ENCODE data around the gene PANK1. TPM values are rescaled to one million over a fixed set of nuclear protein-coding genes. Genes with fewer than 3 reads are reported as not detected.
A peak's percentile ranks its signal among the peaks of the same experiment; 100 is the strongest.

PANK1 gene
- total RNA-seq (2014; rRNA removed; shearing (Covaris generic)): 4.8 and 6.4 TPM in 2 replicates

DNA sequence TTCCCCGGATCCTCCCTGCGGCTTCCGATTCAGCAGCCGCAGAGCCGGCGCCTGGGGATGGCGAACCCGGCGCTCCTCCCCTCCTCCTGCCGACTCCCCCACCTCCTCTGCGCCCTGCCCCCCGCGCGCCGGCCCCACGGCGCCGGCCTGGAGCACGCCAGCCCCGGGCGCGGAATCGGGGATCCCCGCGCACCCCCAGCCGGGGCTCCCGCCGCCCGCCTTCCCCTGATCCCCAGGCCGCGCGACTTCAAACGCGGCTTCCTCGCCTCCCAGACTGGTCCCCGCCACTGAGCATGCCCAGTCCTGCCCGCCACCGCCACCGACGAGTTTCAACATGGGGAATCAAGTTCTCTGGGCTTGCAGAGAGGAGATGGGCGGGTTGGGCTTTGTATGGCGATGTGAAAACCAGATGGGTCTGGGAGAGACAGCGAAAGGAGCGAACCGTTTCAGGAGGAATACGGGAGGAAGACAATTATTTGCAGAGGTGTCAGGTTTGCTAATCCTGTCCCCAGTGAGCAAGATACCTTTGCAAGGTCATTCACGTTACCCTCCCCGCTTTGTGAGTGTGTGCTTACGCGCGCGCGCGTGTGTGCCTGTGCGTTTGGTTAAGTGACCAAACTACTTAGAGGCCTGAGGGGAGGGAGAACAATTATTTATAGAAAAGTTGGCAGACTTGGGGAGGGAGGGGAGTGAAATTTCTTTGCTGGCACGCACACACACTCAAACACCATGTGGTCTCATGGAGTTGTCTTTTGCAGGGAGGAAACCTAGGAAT, at the start of gene PANK1:
Gene PANK1 (minus strand): TSS at position 276 of the 775 bp plus-strand sequence. CDS start 351 bp downstream, outside the sequence.
- DNase-seq (ENCODE audit: low read depth): peak; percentile 77

DNA sequence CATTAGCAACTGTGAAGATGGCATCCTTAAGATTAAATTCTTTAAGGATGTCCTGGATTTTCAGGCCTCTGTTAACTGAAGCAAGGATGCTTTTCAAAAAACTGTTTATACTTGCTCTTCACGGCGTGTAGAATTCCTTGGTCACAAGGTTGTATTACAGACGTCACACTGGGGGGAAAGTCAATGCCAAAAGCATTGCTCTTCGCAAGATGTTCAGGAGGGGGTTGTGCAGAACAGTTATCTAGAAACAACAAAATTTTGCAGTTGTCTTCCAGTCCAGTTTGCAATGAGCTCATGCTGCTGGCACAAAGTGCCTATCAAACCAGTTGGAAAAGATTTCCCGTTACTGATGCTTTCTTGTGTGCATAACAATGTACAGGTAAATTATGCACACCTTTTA, 48.1 kb upstream of the PANK1 start:
- DNase-seq (ENCODE audit: low read depth): no peak

DNA sequence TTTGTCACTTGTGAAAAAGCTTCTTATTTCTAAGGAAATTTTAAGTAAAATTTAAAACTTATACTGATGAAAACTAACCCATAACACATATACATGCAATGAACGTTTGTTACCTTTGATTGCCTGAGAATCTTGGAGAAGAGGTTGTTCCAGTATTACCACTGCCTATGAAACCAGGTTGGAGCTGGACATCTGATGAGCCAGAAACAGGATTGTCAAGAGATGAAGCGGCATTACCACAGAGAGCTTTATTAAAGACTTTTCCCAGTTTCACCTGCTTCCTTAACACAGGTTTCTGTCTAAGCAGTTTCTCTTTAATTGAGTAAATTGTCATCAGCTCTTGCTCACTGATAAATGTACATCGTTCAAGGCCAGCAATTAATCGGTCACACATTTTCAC, 47.4 kb upstream of the PANK1 start:
- no peak for DNase-seq (ENCODE audit: low read depth)

DNA sequence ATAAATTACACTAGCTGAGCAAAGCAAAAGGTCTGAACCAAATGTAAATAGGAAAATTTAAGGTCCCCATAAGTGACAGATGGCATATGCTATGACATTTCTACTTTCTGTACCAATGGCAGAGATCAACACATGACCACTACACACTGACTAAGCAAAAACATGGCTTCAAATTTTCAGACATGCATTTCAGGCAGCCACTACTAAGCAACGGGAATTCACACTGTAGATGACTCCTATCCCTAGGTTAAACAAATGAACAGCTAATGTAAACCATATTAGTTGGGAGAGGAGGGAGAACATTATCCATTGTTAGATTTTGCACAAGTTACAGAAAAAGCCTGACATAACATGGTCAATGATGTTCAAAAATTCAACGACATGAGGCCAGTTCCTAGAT, 45.0 kb upstream of the PANK1 start:
- no peak for DNase-seq (ENCODE audit: low read depth)

DNA sequence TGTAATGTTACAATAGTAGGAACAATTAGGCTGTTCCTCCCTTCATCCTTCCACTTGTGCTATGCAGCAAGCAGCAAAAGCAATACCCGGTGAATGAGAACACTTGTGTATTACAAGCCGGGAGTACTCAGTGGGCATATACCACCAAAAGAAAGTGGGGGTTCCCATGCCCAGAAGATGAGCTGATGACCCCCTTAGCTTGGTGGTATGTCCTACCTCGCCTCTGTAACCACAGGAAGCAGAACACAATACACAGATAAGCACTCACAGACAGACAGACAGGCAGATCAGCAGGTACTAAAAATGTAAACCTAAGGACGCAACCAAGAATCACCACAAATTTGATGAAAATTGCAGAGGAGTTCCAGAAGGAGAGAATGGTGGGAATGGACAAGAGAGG, 40.9 kb upstream of the PANK1 start:
- no peak for DNase-seq (ENCODE audit: low read depth)

DNA sequence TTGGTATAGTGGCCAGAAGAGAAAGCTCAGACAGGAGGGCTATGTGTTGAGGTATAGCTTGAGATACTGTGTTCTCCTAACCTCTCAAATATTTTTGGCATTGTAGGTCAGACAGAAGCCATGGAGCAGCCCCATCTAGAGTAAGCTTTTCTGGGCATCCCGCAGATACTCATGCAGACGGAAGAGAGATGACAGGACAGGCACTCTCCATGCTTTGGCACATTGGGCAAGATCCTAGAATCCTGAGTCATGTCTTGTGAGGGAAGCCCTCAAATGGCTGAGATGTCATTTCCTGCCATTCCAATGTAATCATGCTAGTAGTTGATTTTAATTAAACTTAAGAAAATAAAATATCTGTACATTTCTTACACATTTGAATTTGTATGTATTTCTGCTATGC, 39.6 kb upstream of the PANK1 start:
- peak; percentile 30 for DNase-seq (ENCODE audit: low read depth)

DNA sequence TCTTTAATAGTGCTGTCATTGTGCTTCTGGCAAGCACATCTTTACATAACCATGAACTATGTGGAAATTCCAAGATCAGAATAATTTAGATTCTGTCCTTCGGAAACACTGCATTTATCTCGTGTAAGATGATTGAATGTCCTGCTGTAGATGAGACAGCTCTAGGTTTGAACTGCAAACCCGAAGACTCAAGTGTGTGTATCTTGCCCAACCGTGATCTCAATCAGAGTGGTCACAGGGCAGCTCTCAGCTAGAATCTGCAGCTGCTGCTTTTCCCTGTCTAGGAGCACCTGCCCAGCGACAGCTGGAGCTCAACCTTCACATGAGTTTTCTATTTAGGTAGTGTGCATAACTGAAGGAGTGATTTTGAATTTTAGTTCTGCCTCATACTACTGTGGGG, 38.8 kb upstream of the PANK1 start:
- no peak for DNase-seq (ENCODE audit: low read depth)

DNA sequence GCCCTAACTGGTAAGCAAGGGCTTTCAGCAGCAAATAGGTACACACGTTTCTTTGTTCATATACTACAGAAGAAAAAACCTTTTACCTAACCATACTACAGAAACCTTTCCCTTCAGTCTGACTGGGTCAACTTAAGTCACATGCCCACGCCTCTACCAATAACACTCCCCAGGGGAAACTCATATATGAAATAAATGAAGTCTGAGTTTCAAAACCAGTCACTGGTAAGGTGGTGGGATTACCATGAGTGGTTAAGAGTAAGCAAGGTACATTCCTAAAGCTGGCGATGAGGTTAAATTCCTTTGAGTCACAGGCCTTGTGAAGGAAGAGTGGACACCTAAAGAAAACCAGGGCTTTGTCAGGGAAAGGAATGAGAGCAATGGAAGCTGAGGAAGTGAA, 34.9 kb upstream of the PANK1 start:
- DNase-seq (ENCODE audit: low read depth): no peak

DNA sequence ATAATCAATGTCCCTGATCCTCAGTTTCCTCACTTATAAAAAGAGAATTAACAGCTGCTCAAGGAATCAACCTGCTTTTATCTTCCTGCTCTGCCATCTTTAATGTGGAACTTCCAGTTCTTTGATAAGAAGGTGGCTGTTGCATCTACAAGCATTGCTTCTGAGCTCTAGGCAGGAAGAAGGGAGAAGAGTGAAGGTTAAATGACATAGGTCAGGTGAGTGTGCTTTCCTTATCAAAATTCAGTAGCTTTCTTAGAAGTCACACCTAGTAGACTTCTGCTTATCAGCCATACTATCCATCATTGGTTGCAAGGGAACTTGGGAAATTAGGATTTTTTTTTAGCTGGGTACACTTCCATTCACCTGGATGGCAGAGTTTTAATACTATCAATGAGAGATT, 32.3 kb upstream of the PANK1 start:
- no peak for DNase-seq (ENCODE audit: low read depth)

DNA sequence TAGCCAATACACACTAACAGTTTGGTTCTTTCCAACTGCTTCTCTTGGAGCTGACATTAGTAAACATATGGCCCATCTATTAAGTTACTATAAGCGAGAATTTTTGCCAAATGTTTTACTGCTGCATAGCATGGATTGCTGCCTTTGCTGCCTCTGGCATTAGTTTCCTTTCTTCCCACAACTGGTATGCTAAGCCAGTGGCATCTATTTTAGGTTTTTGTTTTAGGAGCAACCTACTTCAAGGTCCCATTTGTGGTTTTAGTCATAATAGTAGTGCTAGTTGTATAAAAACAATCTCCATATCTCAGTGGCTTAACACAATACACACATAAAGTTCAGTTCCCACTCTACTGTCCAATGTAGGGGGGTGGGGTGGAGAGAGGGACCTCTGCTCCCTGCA, 25.9 kb upstream of the PANK1 start:
- no peak for DNase-seq (ENCODE audit: low read depth)

DNA sequence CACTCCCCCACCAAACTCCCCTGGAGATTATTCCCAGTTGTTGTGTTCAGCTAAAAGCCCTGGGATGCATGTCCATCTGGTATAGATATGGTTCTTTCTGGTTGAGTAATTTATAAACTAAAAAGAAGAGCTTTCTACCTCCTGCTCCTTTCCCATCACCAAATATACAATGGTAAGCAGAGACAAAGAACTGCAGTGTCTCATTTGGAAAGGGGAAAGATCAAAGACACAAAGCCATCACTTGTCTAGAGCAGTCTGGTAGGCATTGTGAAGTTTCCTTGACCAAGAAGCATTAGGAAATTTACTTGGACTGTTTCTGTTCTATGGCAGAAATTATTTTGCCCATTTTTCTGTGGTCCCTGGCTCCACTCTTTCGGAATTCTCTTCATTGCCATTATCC, 24.9 kb upstream of the PANK1 start:
- no peak for DNase-seq (ENCODE audit: low read depth)

DNA sequence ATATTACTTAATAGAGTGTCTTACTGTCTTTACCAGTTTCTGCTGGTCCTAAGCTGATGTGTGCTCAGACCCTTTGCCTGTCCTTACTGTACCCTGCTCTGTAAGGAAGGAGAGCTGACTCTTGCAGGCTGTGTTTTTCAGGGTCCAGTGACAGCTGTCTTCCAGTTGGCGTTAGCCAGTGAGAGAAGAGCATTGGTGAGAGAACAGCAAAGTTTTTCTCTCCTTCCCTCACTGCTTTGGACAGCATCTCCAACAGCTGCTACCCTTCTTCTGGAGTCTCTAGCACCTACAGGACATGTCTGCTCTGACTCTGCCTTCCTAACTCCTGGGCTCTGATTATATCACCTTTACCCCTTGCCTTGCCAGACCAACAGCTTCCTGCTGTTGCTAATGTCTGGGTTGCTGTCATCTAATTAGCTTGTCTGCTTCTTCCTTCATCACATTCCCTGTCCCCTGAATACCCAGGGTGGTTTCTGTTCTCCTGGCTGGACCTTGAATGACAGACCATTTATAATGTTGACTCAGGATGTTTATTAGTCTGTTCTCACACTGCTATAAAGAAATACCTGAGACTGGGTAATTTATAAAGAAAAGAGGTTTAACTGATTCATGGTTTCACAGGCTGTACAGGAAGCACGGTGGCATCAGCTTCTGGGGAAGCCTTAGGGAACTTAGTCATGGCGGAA, 23.5 kb upstream of the PANK1 start:
- no peak for DNase-seq (ENCODE audit: low read depth)

DNA sequence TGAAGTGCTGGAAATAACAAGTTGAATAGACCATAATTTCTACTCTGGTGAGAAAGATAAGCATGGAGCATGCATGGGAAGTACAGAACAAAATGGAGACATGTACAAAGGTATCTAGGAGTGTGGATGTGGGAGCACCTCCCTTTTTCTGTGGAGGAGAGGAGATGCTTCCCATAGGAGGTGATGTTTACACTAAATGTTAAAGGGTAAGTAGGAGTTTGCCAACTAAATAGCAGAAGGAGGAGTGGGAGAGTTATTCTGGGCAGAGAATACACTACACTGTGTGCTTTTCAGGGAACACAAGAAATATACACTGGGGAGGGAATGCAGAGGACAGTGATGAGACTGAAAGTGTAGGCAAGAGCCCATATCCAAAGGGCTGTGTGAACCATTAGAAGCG, 21.1 kb upstream of the PANK1 start:
- no peak for DNase-seq (ENCODE audit: low read depth)

DNA sequence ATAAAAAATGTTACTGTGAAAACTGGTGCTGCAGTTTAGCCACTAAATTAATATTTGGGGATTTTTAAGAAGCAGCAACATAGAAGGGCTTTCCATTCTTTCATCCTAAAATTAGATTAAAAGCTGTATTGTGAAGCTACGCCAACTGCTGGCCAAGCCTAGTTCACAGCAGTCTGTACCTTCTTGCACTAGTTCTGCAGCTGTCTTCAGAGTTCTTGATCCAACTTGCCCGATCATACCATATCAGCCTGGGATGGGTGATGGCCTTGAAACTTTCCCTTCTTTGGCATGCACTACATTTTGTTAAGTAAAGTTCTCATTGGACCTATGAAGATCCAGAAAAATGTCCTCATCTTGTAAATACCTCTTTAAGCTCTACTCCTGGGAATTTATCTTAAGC, 20.3 kb upstream of the PANK1 start:
- no peak for DNase-seq (ENCODE audit: low read depth)

DNA sequence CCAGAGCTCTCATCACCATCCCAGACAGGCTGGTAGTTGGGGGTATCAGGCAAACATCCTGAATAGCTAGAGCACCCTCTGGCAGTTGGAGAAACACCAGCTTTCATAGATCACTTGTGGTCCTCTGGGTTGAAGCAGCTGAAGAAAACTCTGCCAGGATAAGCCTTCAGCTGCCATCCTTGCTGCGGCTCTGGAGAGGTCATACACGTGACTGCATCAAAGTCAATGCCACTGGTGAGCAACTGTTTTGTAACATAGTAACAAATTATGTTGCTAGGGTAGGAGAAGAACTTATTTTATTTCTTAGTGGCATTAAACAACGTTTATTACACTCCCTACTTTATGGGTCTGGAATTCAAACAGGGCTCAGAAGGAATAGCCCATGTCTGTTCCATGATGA, 19.2 kb upstream of the PANK1 start:
- DNase-seq (ENCODE audit: low read depth): no peak

DNA sequence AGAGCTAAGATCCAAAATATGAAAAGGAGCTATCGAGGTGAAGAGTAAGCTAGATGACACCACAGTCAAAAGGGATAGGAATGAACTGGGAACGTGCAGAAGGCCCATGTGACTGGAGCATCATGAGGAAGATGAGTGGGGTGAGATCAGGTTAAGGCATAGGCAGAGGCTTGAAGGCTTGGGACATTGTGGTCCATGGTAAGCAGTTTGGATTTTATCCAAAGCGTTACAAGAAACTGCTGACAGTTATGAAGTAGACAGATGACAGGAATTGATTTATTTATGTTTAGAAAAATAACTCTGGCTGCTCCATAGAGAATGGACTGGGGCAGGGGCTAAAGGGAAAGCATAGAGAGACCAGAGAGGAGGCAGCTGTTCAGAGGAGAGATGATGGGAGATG, 18.1 kb upstream of the PANK1 start:
- no peak for DNase-seq (ENCODE audit: low read depth)

DNA sequence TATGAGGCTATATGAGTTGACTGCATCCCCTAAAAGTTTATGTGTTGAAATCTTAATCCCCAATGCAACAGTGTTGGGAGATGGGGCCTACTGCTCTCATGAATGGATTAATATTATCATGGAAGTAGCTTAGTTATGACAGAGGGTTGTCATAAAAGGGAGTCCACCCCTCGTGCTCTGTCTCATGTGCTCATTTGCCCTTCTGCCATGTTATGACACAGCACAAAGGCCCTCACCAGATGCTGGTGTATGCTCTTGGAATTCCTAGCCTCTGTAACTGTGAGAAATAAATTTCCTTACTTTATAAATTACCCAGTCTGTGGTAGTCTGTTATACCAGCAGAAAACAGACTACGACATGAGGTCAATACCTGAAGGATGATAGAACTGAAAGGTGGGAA, 17.6 kb upstream of the PANK1 start:
- DNase-seq (ENCODE audit: low read depth): no peak

DNA sequence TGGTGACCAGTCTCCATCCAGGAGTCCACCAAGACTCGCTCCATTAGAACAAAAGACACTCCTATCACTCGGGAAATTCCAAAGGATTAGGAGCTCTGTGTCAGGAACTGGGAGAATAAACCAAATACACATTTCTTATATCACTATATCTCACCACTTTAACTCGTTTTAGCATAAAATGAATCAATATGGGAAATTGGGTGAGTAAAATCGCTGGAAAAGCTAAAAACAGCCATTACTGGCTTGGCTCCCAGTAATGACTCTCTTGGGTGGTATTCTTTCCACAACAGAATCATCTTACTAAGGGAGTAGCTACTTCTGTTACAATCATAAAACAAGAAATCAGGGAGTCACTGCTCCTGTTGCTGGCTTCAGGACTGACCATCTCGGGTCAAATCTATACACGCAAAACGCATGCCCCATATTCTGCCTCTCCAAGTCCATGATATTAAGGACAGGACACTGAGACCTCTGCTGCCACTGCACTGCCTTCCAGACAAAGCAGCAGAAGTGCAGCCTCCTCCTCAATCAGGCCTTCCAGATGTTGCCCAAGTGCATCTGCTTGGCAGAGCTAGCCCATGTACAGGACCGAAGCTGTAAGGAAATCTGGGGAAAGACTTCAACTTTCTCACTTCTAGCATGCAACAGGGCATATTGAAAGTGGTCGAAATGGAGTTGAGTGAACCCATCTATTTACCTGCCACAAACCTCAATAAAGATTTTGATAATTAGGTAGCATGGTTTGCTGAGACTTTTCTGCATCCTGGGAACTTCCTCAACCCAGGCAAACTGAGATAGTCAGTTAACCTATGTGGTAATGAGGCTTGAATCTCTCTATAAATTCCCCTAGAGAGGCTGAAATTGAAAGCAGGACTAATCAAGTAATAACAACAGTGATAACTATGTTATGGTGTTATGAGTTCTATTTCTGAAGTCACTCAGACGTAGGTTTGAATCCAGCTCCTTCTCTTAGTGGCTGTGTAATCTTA, 14.4 kb upstream of the PANK1 start:
- peak; percentile 30 for DNase-seq (ENCODE audit: low read depth)

DNA sequence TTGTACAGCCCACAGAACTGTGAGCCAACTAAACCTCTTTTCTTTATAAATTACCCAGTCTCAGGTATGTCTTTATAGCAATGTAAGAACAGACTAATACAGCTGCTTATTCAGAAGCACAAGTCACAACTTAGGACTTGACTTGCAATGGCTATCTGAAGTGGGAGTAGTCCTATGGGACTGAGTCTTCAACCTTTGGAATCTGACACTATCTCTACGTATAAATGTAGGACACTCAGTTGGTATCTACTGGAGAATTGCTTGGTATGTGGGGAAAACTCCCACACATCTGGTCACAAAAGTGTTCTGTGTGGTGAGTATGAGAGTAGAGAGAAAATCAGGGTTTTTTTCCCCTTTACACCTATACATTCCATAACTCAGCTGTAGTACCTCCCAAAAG, 12.3 kb upstream of the PANK1 start:
- no peak for DNase-seq (ENCODE audit: low read depth)

DNA sequence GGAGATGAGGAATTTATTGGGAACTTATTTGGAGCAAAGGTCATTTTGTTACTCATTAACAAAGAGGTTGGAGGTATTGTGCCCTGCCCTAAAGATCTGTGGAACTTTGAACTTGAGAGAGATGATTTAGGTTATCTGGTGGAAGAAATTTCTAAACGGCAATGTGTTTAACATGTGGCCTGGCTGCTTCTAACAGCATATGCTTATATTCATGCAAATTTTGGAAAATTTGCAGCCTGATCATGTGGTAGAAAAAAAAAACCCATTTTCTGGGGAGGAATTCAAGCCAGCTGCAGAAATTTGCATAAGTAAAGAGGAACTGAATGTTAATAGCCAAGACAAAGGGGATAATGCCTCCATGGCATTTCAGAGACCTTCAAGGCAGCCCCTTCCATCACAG, 10.7 kb upstream of the PANK1 start:
- no peak for DNase-seq (ENCODE audit: low read depth)

DNA sequence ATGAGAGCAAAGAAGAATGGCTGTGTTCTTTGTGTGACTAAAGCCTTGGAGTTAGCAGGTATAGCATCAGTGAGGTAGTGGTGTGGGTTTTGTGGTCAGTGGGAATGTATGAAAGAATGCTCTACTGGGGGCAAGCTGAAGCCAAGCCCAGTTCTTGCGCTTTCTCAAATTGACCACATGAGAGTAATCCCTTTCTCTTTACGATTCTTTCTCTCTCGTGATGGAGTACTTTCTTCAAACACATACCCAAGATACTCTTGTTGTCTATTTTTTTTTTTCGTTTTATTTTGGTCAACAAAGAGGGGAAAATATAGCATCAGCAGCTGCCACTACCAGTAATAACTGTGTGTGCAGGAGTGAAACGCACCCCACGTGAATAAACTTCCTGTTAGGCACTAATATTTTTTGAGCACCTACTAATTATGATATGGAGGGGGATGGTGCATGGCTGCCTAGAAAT, 8.4 kb upstream of the PANK1 start:
- DNase-seq (ENCODE audit: low read depth): peak; percentile 66

DNA sequence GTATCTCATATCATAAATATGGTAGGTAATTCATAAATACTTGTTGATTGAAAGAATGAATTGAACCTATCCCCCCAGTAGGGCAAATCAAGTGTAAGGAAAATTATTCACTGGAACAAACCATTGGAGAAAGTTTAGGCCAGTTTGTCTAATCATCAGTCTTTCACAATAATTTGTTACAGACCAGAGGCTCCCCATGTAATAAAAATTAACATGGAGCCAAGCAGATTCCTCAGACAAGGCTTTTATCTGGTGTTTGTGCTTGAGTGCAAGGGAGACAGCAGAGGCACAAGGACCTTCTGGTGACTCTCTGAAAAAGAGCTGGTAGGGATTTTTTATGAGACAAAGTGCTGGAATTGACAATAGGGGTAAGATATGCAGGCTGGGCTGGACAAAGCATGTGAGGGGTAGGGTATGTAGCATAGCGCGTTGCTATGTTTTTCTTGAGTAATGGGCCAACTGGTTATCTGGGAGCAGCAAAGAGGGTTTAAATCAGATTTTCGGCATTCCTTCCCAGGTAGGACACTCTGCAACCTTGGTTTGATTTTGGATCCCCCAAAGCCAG, 7.8 kb upstream of the PANK1 start:
- no peak for DNase-seq (ENCODE audit: low read depth)

Measured in RPMI7951 (cell line).